Measurements from ENCODE around the gene PACSIN1.

Gene PACSIN1

GRCh38 chr6:34565722-34566137, 99.9 kb downstream of the PACSIN1 start:
- no peak for DNase-seq

- no peak for DNase-seq
These were observed 101.1 kb downstream of the PACSIN1 start for GRCh38 chr6:34566830-34567546.

- DNase-seq: no peak
These were observed 102.7 kb downstream of the PACSIN1 start for GRCh38 chr6:34568341-34569201.

- no peak for DNase-seq
These were observed 103.6 kb downstream of the PACSIN1 start for GRCh38 chr6:34569361-34569973.

- no peak for DNase-seq
These were observed 104.4 kb downstream of the PACSIN1 start for GRCh38 chr6:34570066-34570833.

GRCh38 chr6:34571388-34571787, 105.5 kb downstream of the PACSIN1 start:
- DNase-seq: no peak

GRCh38 chr6:34572021-34572420, 106.1 kb downstream of the PACSIN1 start:
- DNase-seq: no peak

- DNase-seq: no peak
These were observed 106.7 kb downstream of the PACSIN1 start for GRCh38 chr6:34572585-34572984.

- no peak for DNase-seq
These were observed 107.8 kb downstream of the PACSIN1 start for GRCh38 chr6:34573567-34574183.

- no peak for DNase-seq
These were observed 108.9 kb downstream of the PACSIN1 start for GRCh38 chr6:34574647-34575293.

- DNase-seq: no peak
These were observed 109.5 kb downstream of the PACSIN1 start for GRCh38 chr6:34575326-34575725.

- DNase-seq: no peak
These were observed 110.5 kb downstream of the PACSIN1 start for GRCh38 chr6:34576286-34576955.

GRCh38 chr6:34578445-34579262, 112.8 kb downstream of the PACSIN1 start:
- no peak for DNase-seq

GRCh38 chr6:34580707-34581560, 115.1 kb downstream of the PACSIN1 start:
- no peak for DNase-seq

GRCh38 chr6:34581561-34581920, 115.7 kb downstream of the PACSIN1 start:
- no peak for DNase-seq

GRCh38 chr6:34583461-34583860, 117.6 kb downstream of the PACSIN1 start:
- no peak for DNase-seq

- no peak for DNase-seq
These were observed 118.2 kb downstream of the PACSIN1 start for GRCh38 chr6:34583861-34584604.

GRCh38 chr6:34584694-34585093, 118.8 kb downstream of the PACSIN1 start:
- no peak for DNase-seq
